Activated CD4-positive, CD25-positive, alpha-beta regulatory T cell treated with anti-CD3 and anti-CD28 coated beads, Interleukin-2, amount 50 U/mL, for 72 hours (primary cell): ENCODE results near the gene DEFB132.

ENCODE experiments used
- DNase-seq: peaks from one replicate; pipeline ENCODE4 v3.0.0; 2021

The DEFB132 gene

GRCh38 chr20:266596-267562, 9.4 kb downstream of the DEFB132 start:
- peak; percentile 90 for DNase-seq

DNA sequence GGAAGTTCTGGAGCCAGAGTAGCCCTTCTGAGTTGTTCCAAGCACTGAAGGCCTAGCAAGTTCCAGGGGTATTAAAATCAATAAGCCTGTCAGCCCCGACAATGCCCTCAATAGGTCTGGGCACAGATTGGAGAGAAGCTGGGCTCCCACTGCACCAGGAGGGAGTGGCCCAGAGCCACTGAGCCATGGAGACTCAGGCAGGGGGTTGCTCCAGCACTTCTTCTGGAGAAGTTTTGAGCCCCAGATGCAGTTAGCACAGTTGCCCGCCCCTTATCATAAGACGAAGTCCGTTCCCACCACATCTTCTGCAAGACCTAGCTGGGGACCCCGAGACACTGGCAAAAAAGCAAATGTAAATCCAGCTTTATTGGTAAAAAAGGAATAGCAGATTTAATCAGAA, 13.0 kb downstream of the DEFB132 start:
- no peak for DNase-seq

- DNase-seq, result no peak
These were observed 13.5 kb downstream of the DEFB132 start for GRCh38 chr20:271069-271468.

GRCh38 chr20:271528-271927, 14.0 kb downstream of the DEFB132 start:
- DNase-seq, result no peak

DNA sequence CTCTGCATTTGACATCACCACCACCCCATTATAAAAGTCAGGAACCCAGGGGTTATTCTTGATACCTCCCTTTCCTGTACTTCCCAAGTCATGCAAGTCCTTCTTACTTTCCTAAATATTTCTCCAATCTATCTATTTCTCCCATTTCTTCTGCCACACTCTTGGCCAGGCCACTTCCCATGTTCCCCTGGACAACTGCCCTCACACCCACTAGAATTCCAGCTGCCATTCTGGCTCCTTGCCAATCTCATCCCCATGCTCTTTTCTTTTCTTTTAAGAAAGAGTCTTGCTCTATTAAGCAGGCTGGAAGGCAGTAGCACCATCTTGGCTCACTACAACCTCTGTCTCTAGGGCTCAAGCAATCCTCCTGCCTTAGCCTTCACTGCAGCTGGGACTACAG, 15.2 kb downstream of the DEFB132 start:
- DNase-seq, result no peak

GRCh38 chr20:273884-274283, 16.4 kb downstream of the DEFB132 start:
- no peak for DNase-seq

- no peak for DNase-seq
These were observed 18.3 kb downstream of the DEFB132 start for GRCh38 chr20:275791-276190.

DNA sequence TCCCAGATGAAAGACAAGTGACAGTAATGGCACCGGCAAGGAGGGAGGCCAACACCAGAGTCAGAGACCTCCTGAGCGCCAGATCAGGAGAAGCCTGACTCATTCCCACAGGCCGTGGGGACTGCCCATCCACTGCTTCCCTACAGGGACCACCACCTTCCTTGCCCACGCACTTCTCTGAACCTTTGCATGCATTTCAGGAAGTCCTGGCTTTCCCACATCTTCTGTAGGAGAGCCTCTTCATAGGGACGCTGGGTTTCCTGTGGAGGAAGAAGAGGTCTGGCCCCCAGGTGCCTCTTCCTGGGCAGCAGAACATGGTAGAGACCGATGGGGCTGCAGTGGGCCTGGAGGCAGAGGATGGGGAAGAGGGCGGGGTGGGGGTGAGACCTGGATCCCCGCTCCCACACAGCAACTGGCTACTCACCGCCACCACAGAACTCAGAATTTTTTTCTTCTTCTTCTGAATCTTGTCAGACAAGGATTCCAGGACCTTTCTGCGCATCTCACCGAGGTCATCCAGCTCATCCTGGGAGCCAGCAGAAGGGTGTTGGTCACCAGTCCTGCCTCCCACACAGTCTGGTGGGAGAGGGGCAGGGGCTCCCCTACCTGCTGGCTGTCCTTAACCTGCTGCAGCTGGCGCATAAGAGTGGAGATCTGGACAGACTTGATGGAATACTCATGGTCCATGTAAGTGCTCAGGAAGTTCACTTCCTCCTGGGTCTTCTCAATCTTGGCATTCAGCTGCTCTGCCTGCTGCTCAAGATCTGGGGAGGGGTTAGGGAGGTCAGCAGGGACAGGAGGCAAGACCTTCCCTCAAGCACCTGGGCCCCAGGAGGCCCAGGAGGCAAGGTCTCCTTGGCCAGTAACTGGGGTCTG, 19.3 kb downstream of the DEFB132 start:
- no peak for DNase-seq

- DNase-seq, result no peak
These were observed 19.9 kb downstream of the DEFB132 start for GRCh38 chr20:277496-277781.

DNA sequence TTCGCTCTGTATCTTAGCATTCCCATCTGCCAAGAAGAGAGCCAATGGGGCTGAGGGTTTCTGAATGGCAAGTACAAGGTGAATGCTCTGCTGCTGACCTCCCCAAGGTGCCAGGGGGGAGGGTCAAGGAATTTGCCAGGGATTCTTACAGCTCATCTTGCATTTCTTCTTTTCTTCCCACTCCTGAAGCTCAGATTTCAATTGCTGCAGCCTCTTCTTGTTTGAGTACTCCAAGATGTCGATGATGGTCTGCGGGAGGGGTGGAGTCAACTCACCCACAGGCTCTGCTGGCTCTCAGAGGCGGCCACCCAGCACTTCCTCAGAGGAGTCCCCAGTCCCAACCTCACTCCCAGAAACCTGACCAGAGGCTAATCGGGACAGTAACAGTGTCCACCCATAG, 20.7 kb downstream of the DEFB132 start:
- DNase-seq, result no peak

GRCh38 chr20:278607-279571, 21.4 kb downstream of the DEFB132 start:
- no peak for DNase-seq

GRCh38 chr20:284172-284571, 26.6 kb downstream of the DEFB132 start:
- no peak for DNase-seq

DNA sequence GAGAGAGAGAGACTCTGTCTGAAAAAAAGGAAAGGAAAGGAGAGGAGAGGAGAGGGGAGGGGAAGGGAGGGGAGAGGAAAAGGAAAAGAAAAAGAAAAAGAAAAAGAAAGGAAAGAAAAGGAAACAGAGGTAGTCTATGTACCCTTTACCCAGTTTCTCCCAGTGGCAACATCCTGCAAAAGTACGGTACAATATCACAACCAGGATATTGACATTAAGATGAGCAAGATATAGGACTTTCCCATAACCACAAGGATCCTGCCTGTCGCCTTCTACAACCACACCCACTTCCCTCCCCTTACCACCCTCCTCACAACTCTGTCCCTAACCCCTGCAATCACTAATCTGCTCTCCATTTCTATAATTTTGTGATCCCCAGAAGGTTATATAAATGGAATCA, 29.0 kb downstream of the DEFB132 start:
- DNase-seq, result no peak

- no peak for DNase-seq
These were observed 31.6 kb downstream of the DEFB132 start for GRCh38 chr20:288956-289692.

GRCh38 chr20:289693-290083, 32.2 kb downstream of the DEFB132 start:
- no peak for DNase-seq

DNA sequence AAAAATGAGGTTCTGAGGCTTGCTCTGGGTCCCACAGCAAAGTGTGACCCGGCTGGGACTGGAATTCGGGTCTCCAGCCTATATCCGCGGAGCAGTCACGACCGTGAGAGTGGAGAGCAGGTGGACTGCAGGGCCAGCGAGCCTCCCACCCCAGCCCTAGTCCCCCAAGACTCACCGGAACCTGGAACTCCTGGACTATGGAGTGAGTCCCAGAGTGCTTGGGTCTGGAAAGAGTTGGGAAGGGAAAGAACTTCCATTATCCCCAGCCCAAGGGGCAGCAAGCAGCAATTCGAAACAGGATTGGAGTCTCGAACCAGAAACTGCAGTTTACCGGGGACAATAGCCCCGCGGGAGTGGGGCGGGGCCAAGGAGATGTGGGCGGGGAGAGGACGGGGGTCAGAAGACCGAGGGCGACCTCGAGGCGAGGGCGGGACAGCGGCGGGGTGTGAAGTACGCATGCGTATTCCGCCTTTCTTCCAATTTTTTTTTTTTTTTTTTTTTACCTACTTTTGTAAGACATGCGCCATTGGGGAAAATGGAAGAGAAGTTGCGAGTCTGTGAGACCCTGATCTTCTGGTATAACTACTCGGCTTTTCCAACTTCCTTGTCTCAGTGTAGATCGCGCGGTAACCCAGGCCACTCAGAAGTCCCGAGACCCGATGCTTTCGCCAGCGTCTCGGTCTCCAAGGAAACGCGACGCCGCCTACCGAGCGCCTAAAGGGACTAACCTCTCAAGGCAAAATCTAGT, 32.7 kb downstream of the DEFB132 start, which contains the start of gene C20orf96:
Gene C20orf96 (minus strand): TSS at position 667 of the 748 bp plus-strand sequence. CDS start 140 bp downstream, at position 527.
- peak; percentile 85 for DNase-seq

DNA sequence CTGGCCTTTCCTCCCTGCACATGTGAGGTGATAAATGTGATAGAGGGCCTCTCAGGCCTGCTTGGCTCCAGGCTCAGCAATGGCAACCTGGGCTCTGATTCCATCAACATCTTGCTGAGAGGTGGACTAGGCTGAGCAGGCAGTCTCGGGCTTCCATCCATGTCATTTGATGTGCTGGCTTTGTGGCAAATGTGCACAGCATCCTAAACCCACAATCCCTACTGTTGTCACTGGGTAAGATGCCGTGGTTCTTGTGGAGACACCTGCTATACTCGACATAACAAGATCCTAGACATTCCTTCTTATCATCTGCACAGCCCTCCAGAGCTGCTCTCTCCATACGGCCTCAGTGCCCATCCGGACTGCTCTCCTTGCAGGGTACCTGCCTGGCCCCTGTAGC, 37.1 kb downstream of the DEFB132 start:
- no peak for DNase-seq

DNA sequence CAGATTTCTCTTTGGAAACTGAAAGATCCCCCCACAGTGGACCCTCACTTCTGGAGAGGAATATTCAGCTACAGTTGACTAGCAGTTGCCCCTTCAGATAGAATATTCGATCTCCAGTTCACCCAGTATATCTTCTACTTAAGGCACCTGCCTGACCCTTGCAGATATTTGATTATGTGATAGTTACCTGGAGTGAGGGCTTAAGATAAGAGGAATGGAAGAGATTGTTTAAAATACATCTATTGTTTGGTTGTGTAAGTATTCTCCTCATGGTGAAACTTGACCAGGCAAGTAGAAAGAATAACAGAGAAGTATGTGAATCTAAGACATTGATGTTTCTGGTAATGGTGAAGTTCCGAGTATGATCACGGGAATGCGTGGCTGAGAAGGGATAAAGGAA, 38.3 kb downstream of the DEFB132 start:
- DNase-seq, result no peak

- DNase-seq, result peak; percentile 81
These were observed 39.8 kb downstream of the DEFB132 start, which contains the start of gene ZCCHC3 for GRCh38 chr20:297098-297924. Gene ZCCHC3 (plus strand): TSS chr20:297570. CDS start chr20:297587, 17 bp downstream.
